Stimulated activated memory B cell treated with anti-CD40 and anti-IgM and Interleukin-4, amounts not matched to agents 10 μg/mL and 1 μg/mL and 100 μg/mL, for 72 hours (primary cell): ENCODE measurements around the gene CYP46A1.
A peak's percentile ranks its signal among the peaks of the same experiment; 100 is the strongest.

Experiments
- ATAC-seq: fragments of 150-1000 bp; cut with Tn5 transposase; 2 replicates; pipeline ENCODE4 v1.10.0; 2021
- H3K27ac Mint-ChIP-seq: one replicate; pipeline ENCODE4 v1.8.0; 2022; ENCODE audit warnings: mild to moderate bottlenecking, mixed read lengths
- H3K27me3 Mint-ChIP-seq: one replicate; pipeline ENCODE4 v1.8.0; 2022; ENCODE audit warnings: mixed read lengths
- H3K36me3 Mint-ChIP-seq: one replicate; pipeline ENCODE4 v1.8.0; 2022; ENCODE audit warnings: mixed read lengths
- H3K4me1 Mint-ChIP-seq: one replicate; pipeline ENCODE4 v1.8.0; 2022; ENCODE audit warnings: mixed read lengths
- H3K4me3 Mint-ChIP-seq: one replicate; pipeline ENCODE4 v1.8.0; 2022; ENCODE audit warnings: mild to moderate bottlenecking, moderate library complexity, mixed read lengths
- H3K9me3 Mint-ChIP-seq: one replicate; pipeline ENCODE4 v1.8.0; 2022; ENCODE audit warnings: mixed read lengths

The CYP46A1 gene

DNA sequence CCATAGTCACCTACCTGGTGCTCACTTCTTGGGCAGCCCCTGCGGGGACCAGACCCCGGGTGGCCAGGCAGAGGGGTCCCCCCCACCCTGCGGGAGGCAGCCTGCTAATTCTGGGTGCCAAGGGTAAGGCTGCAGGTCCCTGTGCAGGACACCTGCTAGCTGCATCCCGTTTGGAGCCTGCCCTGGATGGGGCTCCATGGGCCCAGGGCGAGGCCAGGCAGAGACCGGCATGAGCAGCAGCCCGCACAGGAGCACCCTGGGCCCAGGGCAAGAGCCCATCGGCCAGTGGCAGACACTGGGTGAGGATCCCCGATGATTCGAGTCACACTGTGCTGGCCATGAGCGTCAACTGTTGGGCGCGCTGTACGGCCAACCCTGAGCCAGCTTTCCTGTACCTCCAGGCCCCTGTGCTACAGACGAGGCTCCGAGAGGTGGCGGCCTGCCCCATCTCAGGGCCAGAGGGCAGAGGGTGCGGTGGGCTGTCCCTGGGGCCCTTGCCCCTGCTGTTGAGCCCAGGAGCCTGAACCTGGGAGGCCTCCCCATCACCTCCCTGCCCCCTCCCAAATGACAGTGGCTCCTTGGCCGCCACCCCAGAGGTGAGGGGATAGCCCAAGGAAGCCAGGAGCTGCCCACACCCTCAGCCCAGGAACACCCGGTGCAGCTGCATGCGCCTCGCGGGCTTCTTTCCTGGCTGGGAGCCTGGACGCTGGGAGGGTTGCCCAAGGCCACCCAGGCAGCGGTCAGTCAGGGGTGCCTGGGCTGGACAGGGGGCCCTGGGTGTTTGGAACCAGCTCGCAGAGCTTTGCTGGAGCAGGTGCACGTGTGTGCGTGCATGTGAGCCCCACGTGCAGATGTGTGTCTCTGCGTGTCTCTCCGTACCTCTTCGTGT is 47.7 kb downstream of the CYP46A1 start:
- Mint-ChIP-seq H3K4me3 (no peak overlapping the region), H3K27me3 (peaks cover 90% of the 10 kb centered on the region), H3K9me3 (no peaks in the 10 kb centered on the region), H3K4me1 (no peaks in the 10 kb centered on the region), H3K36me3 (no peaks in the 10 kb centered on the region), H3K27ac (no peak overlapping the region)
- no peak for ATAC-seq

DNA sequence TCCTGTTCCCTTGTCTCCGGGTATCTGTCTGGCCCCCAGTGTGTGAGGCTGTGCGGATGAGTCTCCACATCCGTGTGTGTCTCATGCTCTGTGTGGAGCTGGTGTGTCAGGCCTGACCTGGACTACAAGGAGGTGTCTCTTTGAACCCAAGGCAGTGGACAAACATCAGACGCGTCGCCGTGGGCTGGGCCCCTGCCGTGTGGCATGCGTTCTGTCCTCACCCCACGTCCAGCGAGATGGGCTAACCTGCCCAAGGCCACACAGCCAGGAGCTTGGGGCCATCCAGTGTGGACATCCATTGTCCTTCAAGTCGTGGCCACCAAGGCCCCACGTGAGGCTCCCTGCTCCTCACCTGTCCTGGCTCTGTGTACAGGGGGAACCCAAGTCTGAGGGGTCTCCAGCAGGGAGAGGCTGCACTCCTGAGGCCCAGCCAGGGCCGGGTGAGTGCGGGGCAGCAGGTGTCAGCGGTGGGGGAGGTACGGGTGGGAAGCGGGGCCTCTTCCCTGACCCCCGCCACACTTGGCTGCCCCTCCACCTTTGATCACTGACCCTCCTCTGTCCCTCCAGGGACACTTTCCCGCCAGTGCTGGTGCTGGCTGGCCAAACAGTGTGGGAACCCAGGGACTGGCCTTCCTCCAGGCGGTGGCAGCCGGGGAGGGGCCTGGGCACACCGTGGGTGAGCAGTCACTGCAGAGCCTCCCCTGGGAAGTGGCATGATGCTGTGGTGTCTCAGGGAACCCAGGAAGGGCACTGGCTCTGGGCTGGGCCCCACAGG is 48.5 kb downstream of the CYP46A1 start:
- Mint-ChIP-seq H3K27ac (no peak overlapping the region), H3K4me1 (no peaks in the 10 kb centered on the region), H3K36me3 (no peaks in the 10 kb centered on the region), H3K9me3 (no peaks in the 10 kb centered on the region), H3K27me3 (peaks cover 89% of the 10 kb centered on the region), H3K4me3 (no peak overlapping the region)
- no peak for ATAC-seq

DNA sequence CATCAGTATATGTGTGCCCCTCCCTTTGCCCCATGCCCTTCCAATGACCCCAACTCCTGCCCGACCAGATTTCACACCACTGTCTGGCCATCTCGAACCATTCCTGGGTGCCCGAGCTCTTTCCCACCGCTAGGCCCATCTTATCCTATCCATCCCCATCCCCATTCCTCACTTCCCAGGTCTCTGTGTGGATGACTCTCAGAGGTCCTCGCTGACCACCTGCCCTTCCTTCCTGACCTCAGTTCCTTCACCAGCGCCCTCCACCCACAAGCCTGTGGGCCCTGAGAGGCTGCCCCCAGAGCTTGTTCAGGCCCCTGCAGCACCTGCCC is 49.1 kb downstream of the CYP46A1 start:
- Mint-ChIP-seq H3K4me1 (no peaks in the 10 kb centered on the region), H3K27ac (no peak overlapping the region), H3K4me3 (no peak overlapping the region), H3K27me3 (peaks cover 83% of the 10 kb centered on the region), H3K9me3 (no peaks in the 10 kb centered on the region), H3K36me3 (no peaks in the 10 kb centered on the region)
- no peak for ATAC-seq

DNA sequence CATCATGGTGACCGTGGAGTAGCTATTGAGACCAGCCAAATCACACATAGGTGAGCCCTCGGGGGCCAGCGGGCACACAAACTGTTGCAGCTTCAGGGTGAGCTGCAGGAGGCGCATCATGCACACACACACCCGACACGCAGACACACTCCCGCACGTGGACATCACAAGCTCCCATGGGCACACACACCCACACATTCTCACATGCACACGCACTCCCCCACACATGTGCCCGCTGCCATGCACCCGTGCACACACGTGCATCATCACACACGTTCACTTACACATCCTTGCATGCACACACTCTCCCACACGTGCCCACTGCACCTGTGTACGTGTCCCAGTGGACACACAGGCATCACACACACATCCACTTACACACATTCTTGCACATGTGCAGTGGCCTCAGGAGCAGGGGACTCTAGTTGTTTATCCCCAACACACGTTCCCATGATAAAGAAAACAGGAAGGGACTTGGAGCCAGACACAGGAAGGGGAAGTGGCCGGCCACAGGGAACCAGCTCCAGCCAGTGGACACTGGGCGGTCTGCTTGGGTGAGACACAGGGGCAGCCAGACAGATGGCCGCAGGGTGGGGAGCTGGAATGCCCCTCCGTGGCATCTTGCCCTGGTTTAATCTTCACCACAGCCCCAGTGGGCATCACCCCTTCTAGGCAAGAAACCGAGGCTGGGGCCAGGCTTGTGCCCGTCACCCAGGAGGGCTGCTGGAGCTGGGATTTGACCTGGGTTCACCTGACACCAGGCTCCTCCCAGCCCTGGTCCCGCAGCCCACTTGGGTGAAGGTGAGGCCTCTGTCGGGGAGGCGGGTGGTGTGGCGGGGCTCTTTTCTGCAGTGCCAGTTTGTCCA is 49.7 kb downstream of the CYP46A1 start:
- H3K27ac Mint-ChIP-seq, result no peak overlapping the region
- H3K9me3 Mint-ChIP-seq, result no peaks in the 10 kb centered on the region
- H3K4me1 Mint-ChIP-seq, result no peaks in the 10 kb centered on the region
- H3K36me3 Mint-ChIP-seq, result no peaks in the 10 kb centered on the region
- H3K27me3 Mint-ChIP-seq, result peaks cover 81% of the 10 kb centered on the region
- no peak overlapping the region for H3K4me3 Mint-ChIP-seq
- ATAC-seq, result no peak

DNA sequence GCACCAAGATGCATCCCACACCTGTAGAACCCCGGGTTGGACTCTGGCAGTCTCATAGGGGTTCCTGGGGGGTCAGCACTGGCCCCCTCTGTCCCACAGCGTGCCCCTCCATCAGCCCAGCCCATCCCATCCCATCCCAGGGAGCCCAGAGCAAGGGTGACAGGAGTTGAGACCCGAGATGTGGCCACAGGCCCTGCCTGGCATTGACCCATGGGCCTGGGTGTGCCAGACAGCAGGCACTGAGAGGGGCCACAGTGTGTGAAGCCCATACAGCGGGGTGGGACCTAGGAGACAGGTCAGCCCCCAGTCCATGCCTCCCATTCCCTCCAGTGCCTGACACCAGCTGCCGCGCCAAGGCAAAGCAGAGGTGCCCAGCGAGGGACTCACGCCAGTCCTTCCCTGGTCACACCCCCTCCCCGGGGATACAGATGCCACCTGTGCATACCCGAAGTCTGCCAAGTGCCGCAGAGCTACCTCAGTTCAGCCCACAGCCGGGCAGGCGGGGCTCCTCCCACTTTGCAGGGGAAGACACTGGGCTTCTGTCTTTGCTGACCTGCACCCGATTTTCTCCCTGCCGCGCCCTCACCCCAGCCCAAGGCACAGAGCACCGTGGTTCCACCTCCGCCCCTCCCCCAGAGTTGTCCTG is 50.4 kb downstream of the CYP46A1 start:
- no peaks in the 10 kb centered on the region for H3K4me1 Mint-ChIP-seq
- peaks cover 81% of the 10 kb centered on the region for H3K27me3 Mint-ChIP-seq
- no peak overlapping the region for H3K4me3 Mint-ChIP-seq
- H3K36me3 Mint-ChIP-seq, result no peaks in the 10 kb centered on the region
- no peak overlapping the region for H3K27ac Mint-ChIP-seq
- no peaks in the 10 kb centered on the region for H3K9me3 Mint-ChIP-seq
- ATAC-seq, result no peak

DNA sequence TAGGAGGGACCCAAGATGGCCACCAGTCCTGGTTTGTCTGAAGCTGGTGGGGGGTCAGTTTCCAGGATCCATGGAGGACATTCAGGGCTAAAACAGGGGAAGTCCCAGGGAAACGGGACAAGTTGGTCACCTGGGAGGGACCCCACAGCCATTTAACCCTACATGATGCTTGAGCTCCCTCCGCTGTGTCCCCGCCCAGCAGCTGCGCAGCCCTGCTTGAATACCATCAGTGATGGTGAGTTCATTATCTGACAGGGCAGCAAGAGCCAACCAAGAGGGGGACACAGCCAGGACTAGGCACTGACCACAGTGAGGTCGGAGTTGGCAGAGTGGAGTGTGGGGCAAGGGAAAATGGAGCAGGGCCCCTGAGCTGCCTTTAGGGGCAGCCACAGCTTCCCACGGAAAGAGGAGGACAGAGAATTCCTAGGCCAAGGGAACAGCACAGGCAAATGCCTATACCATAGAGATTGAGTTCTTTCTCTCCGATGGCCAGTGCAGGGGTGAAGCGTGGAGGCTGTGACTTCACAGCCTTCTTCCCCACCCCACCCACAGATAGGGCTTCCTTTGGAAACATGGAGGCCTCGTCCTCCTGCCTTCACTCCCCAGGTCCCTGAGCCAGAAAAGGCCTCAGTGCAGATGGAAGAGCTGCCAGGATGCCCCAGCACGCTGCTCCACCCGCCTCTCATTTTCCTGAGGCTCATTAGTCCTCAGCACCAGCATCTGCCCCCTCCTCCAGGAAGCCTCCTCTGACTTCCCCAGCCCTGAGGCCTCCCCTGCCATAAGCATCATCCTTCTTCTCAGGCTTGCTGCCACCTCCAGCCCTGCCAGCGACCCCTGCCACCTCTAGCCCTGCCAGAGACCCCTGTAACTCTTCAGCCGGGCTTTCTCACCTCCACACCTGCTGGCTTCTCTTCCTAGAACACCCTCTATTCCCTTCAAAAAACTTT is 51.4 kb downstream of the CYP46A1 start:
- H3K4me3 Mint-ChIP-seq, result no peak overlapping the region
- ATAC-seq, result no peak
- no peaks in the 10 kb centered on the region for H3K9me3 Mint-ChIP-seq
- no peak overlapping the region for H3K27ac Mint-ChIP-seq
- no peaks in the 10 kb centered on the region for H3K4me1 Mint-ChIP-seq
- peaks cover 88% of the 10 kb centered on the region for H3K27me3 Mint-ChIP-seq
- no peaks in the 10 kb centered on the region for H3K36me3 Mint-ChIP-seq

DNA sequence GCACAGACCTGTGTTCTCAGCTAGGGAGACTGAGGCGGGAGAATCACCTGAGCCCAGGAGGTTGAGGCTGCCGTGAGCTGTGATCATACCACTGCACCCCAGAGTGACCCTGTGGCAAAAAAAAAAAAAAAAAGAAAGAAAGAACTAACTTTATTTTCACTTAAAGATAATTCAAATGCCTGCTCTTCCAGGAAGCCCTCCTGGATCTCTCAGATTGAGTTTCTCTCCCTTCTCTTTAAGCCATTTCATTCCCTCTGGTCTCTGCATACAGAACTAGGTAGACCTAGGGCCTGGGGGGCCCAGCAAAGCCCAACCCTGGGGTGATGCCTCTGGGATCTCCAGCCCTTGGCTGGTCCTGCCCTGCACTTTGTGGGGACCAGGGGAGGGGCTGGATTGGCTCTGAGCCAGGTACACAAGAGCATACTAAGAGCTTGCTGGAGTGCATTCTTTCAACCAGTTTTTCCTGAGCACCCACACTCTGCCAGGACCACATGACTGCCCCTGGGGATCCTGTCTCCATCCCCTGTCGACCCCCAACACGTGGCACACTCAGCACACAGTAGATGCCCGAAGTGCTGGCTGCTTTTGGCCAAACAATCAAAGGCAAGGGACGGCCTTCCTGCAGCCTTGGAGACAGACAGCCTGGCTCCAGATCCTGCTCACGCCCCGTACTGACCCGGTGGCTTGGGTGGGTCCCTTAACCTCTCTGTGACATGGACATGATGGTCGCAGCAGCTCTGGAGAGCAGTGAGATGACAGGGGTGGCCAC is 52.7 kb downstream of the CYP46A1 start:
- Mint-ChIP-seq H3K27me3 (peaks cover 88% of the 10 kb centered on the region), H3K36me3 (no peaks in the 10 kb centered on the region)

DNA sequence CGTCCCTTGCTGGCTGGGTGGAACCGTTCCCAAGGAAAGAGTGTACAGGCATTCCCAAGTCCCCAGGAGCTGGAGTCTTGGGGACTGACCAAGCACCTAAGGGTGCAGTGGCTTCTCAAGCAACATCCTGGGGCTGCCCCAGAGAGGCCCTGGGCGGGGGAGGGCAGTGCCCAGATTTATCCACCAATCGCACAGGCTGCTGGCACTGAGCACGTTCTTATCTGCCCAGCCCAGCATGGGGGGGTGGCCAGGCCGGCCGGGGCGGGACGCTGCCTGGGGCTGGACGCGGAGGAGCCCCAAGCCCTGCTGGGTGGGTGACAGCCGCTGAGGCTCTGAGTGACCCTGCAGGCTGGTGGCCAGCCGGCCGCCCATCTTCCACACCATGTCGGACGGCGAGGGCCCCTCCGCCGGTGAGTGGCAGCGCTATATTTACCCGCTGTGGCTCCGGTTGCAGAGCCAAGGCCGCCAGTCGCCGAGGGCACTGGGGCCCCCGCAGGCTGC is 53.4 kb downstream of the CYP46A1 start:
- Mint-ChIP-seq H3K4me1 (no peaks in the 10 kb centered on the region), H3K27ac (no peak overlapping the region), H3K27me3 (peaks cover 88% of the 10 kb centered on the region), H3K9me3 (no peaks in the 10 kb centered on the region), H3K36me3 (no peaks in the 10 kb centered on the region), H3K4me3 (no peak overlapping the region)
- peak; percentile 13 for ATAC-seq

More for the DNA sequence above, 52.7 kb downstream of the CYP46A1 start:
- Mint-ChIP-seq H3K9me3 (no peaks in the 10 kb centered on the region), H3K4me1 (no peaks in the 10 kb centered on the region), H3K4me3 (no peak overlapping the region), H3K27ac (no peak overlapping the region)
- ATAC-seq, result no peak

DNA sequence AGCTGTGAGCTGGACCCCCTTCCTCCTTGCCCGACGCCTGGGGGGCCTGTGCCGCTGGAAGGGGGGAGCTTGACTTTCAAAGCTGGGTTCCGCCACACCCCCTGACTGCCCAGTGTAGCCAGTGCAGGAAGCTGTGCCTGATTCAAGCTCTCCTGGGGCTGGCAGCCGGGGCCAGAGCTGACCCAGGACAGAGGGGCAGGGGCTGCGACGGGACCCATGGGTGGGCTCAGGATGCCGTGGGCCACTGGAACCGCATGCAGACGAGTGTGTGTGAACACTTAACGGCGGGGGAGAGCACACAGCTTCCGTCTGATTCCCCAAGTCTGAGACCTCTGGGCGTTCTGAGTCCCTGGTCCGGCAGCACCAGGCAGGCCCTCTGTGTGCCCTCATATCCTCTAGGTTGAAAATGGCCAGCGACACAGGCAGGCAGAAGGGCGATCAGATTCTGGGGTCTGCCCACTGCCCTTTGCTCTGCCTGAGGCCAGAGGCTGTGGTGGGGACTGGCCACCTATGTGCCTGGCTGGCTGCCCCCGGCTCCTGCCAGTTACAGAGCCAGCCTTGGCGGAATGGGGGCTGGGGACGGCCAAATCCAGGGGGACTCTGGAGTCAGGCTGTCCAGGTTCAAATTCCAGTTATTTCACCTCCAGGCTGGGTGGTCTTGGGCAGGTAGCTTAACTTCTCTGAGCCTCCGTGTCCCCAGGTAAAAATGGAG is 54.0 kb downstream of the CYP46A1 start:
- no peaks in the 10 kb centered on the region for H3K4me1 Mint-ChIP-seq
- H3K4me3 Mint-ChIP-seq, result no peak overlapping the region
- H3K27me3 Mint-ChIP-seq, result peaks cover 83% of the 10 kb centered on the region
- no peak overlapping the region for H3K27ac Mint-ChIP-seq
- ATAC-seq, result no peak
- no peaks in the 10 kb centered on the region for H3K9me3 Mint-ChIP-seq
- H3K36me3 Mint-ChIP-seq, result no peaks in the 10 kb centered on the region

DNA sequence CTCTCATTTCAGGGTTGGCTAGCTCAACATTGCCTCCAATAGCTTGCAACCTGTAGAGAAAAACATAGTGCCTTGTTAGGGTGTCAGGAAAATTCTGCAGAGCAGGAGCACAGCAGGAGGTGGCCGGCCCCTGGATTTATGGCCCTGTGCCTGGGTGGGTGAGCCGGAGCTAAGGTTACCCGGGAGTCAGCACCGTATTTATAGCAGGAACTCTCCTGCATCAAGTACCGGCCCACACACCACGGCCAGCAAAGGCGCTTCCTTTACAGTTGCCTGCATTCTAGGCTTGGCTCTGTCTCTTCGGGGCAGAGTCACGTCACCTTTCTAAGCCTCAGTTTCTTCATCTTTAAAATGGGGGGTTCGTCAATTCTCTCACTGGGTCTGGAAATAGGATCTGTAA is 56.3 kb downstream of the CYP46A1 start:
- ATAC-seq, result no peak
- H3K36me3 Mint-ChIP-seq, result no peaks in the 10 kb centered on the region
- H3K4me1 Mint-ChIP-seq, result no peaks in the 10 kb centered on the region
- H3K27me3 Mint-ChIP-seq, result peaks cover 79% of the 10 kb centered on the region
- no peaks in the 10 kb centered on the region for H3K9me3 Mint-ChIP-seq
- H3K4me3 Mint-ChIP-seq, result no peak overlapping the region
- no peak overlapping the region for H3K27ac Mint-ChIP-seq

DNA sequence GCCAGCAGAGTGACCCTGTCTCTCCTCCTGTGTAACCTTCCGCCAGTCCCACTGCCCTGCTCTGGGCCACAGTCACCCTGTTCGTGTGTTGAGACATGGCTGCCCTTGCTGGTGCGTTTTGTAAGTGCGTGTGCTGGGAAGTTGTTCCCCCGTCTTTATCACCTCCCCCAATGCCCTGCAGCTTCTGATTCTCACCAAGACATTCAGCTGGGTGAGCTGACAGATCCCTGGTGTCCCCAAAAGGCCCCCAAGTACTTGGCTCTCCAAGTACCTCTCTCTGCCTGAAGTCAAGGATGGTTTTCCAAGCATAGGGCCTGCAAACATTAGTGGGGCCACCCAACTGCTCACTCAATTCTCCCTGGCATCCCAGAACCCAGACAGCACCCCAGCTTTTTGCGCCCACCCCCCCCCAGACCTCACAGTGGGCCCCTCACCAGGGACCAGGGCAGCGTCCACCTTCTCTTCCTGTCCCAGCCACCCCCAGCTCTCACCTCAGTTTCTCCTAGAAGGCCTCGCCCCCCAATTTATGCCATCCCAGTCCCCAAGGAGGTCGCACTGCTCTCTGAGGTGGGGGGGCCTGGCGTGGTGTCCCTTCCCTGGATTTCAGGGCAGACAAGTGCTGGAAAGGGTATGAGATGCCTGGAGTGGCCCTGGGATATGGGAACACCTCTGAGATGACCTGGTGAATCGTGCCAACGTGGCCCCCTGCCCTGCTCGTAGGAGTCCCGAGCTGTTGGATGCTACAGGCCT is 57.3 kb downstream of the CYP46A1 start:
- Mint-ChIP-seq H3K36me3 (no peaks in the 10 kb centered on the region), H3K4me3 (no peak overlapping the region), H3K9me3 (no peaks in the 10 kb centered on the region), H3K4me1 (no peaks in the 10 kb centered on the region), H3K27ac (no peak overlapping the region), H3K27me3 (peaks cover 79% of the 10 kb centered on the region)
- no peak for ATAC-seq

DNA sequence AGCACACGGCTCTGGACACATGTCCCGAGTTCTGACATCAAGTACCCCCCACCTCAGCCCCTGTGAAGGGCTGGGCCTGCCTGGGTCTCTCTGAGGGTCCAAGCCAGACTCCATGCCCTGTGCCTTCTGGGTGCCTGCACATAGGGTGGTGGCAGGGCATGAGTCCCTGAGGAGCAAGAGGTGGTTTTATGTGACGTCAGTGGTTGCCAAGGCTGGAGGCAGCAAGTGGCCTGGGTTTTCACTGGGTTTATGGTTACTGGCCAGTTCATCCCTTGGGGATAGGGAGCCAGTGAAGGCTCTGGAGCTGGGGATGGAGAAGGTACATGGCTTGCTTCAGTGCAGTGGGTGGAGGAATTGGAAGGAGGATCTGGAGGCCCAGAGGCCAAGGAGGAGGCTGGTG is 58.0 kb downstream of the CYP46A1 start:
- Mint-ChIP-seq H3K4me1 (no peaks in the 10 kb centered on the region), H3K4me3 (no peak overlapping the region), H3K27ac (no peak overlapping the region), H3K36me3 (no peaks in the 10 kb centered on the region), H3K9me3 (no peaks in the 10 kb centered on the region), H3K27me3 (peaks cover 78% of the 10 kb centered on the region)
- no peak for ATAC-seq
